Karpas-422 (cell line): Measurements from ENCODE around the gene MPPED1. TPM values are rescaled to one million over a fixed set of nuclear protein-coding genes. Genes with fewer than 3 reads are reported as not detected.

ENCODE experiments used
- DNase-seq: peaks from one replicate; pipeline ENCODE4 v3.0.0-alpha.2; 2015
- H2AFZ ChIP-seq: fragments of 200-600 bp; sonication (generic); 2 replicates; pipeline ENCODE4 v1.6.1; 2014; ENCODE audit warnings: antibody characterized with exemption, low read length, mixed read lengths
- H3K27ac ChIP-seq: fragments of 200-600 bp; sonication (generic); 2 replicates; pipeline ENCODE4 v1.5.1; 2014; ENCODE audit warnings: mild to moderate bottlenecking, low read length, moderate library complexity
- H3K27me3 ChIP-seq: fragments of 200-600 bp; sonication (generic); 2 replicates; pipeline ENCODE4 v1.6.1; 2014; ENCODE audit warnings: low read length, mixed read lengths
- H3K36me3 ChIP-seq: fragments of 200-600 bp; sonication (generic); 2 replicates; pipeline ENCODE4 v1.6.1; 2014; ENCODE audit warnings: low read length, mixed read lengths; ENCODE audit not compliant: insufficient read depth
- H3K4me1 ChIP-seq: fragments of 200-600 bp; sonication (generic); 2 replicates; pipeline ENCODE4 v1.6.1; 2014; ENCODE audit warnings: mild to moderate bottlenecking, low read length, mixed read lengths
- H3K4me2 ChIP-seq: fragments of 200-600 bp; sonication (generic); 2 replicates; pipeline ENCODE4 v1.6.1; 2014; ENCODE audit warnings: low read length, low read depth, mild to moderate bottlenecking; ENCODE audit not compliant: poor library complexity, severe bottlenecking
- H3K4me3 ChIP-seq: fragments of 200-600 bp; sonication (generic); 2 replicates; pipeline ENCODE4 v1.5.1; 2014; ENCODE audit warnings: mild to moderate bottlenecking, antibody characterized with exemption, low read length, mixed read lengths
- H3K79me2 ChIP-seq: fragments of 200-600 bp; sonication (generic); 2 replicates; pipeline ENCODE4 v1.6.1; 2014; ENCODE audit warnings: mild to moderate bottlenecking, low read length, mixed read lengths
- H3K9ac ChIP-seq: fragments of 200-600 bp; sonication (generic); 2 replicates; pipeline ENCODE4 v1.6.0; 2014; ENCODE audit warnings: low read length
- H3K9me2 ChIP-seq: fragments of 200-600 bp; sonication (generic), shearing (Covaris generic); replicated peaks from 2 replicates; pipeline ENCODE4 v1.6.0; 2014; ENCODE audit warnings: mild to moderate bottlenecking, low read length, moderate library complexity; ENCODE audit not compliant: insufficient read depth
- H3K9me3 ChIP-seq: fragments of 300-700, 200-600 bp; sonication (generic); 2 replicates; pipeline ENCODE4 v1.6.1; 2014; ENCODE audit warnings: low read length, mixed read lengths
- H4K20me1 ChIP-seq: fragments of 200-600 bp; sonication (generic); 2 replicates; pipeline ENCODE4 v1.6.1; 2014; ENCODE audit warnings: mild to moderate bottlenecking, antibody characterized with exemption, low read length, low read depth; ENCODE audit not compliant: insufficient read depth
- total RNA-seq: library from RNA; depleted of rRNA; stranded (reverse); fragments of >200 nt; shearing (Covaris generic); gene quantifications from 2 replicates; pipeline ENCODE4 v1.2.3, GENCODE V29; 2014; ENCODE audit warnings: low replicate concordance

The MPPED1 gene
- total RNA-seq, 1 experiment from 2014 or later, result 0.15 TPM

GRCh38 chr22:43440104-43440387 lies 28.2 kb downstream of the MPPED1 start:
- no peak for DNase-seq
- Histone ChIP-seq H3K4me1 (no peaks in the 10 kb centered on the region), H3K4me3 (no peak overlapping the region), H3K4me2 (no peak overlapping the region), H3K79me2 (no peaks in the 10 kb centered on the region), H3K27me3 (no peaks in the 10 kb centered on the region), H4K20me1 (no peaks in the 10 kb centered on the region), H3K9me3 (no peaks in the 10 kb centered on the region), H3K27ac (no peak overlapping the region), H3K9ac (no peak overlapping the region), H2AFZ (no peak overlapping the region), H3K36me3 (no peaks in the 10 kb centered on the region), H3K9me2 (no peaks in the 10 kb centered on the region)

- Histone ChIP-seq H3K4me3 (no peak overlapping the region), H3K4me1 (no peaks in the 10 kb centered on the region), H3K27me3 (no peaks in the 10 kb centered on the region), H3K9ac (no peak overlapping the region), H3K36me3 (no peaks in the 10 kb centered on the region), H3K79me2 (no peaks in the 10 kb centered on the region), H3K4me2 (no peak overlapping the region), H3K9me2 (no peaks in the 10 kb centered on the region), H3K9me3 (no peaks in the 10 kb centered on the region), H4K20me1 (no peaks in the 10 kb centered on the region), H3K27ac (no peak overlapping the region), H2AFZ (no peak overlapping the region)
- no peak for DNase-seq
Observed at GRCh38 chr22:43440556-43440955, 28.7 kb downstream of the MPPED1 start.

- Histone ChIP-seq H3K4me2 (no peak overlapping the region), H3K79me2 (no peaks in the 10 kb centered on the region), H3K9ac (no peak overlapping the region), H3K4me3 (no peak overlapping the region), H3K4me1 (no peaks in the 10 kb centered on the region; the same call in 1 of the 2 replicates), H3K27ac (no peak overlapping the region), H3K9me2 (no peaks in the 10 kb centered on the region), H3K27me3 (no peaks in the 10 kb centered on the region), H3K36me3 (no peaks in the 10 kb centered on the region), H3K9me3 (no peaks in the 10 kb centered on the region), H4K20me1 (no peaks in the 10 kb centered on the region), H2AFZ (no peak overlapping the region)
- no peak for DNase-seq
Observed at GRCh38 chr22:43441216-43441615, 29.4 kb downstream of the MPPED1 start.

- H3K27ac ChIP-seq, result no peak overlapping the region
- no peak overlapping the region for H3K4me2 ChIP-seq
Observed at GRCh38 chr22:43441751-43442150, 29.9 kb downstream of the MPPED1 start.

GRCh38 chr22:43442386-43443151 lies 30.8 kb downstream of the MPPED1 start:
- Histone ChIP-seq H2AFZ (no peak overlapping the region), H3K9me3 (no peaks in the 10 kb centered on the region), H3K27ac (no peak overlapping the region), H3K9ac (no peak overlapping the region), H3K4me1 (peaks cover 13% of the 10 kb centered on the region), H3K4me3 (no peak overlapping the region), H4K20me1 (no peaks in the 10 kb centered on the region), H3K27me3 (no peaks in the 10 kb centered on the region), H3K36me3 (no peaks in the 10 kb centered on the region), H3K4me2 (no peak overlapping the region), H3K79me2 (no peaks in the 10 kb centered on the region), H3K9me2 (no peaks in the 10 kb centered on the region)
- no peak for DNase-seq

More at GRCh38 chr22:43441751-43442150, 29.9 kb downstream of the MPPED1 start:
- Histone ChIP-seq H3K36me3 (no peaks in the 10 kb centered on the region), H3K4me3 (no peak overlapping the region), H3K9me2 (no peaks in the 10 kb centered on the region), H4K20me1 (no peaks in the 10 kb centered on the region), H3K4me1 (peaks cover 5% of the 10 kb centered on the region), H3K9me3 (no peaks in the 10 kb centered on the region), H3K9ac (no peak overlapping the region), H3K79me2 (no peaks in the 10 kb centered on the region), H3K27me3 (no peaks in the 10 kb centered on the region), H2AFZ (no peak overlapping the region)
- DNase-seq, result no peak

- Histone ChIP-seq H3K9me3 (no peaks in the 10 kb centered on the region), H3K27ac (no peak overlapping the region), H3K4me3 (no peak overlapping the region), H4K20me1 (no peaks in the 10 kb centered on the region), H3K79me2 (no peaks in the 10 kb centered on the region), H3K9ac (no peak overlapping the region), H3K4me1 (peaks cover 15% of the 10 kb centered on the region), H3K27me3 (no peaks in the 10 kb centered on the region), H3K9me2 (no peaks in the 10 kb centered on the region), H3K36me3 (no peaks in the 10 kb centered on the region), H2AFZ (no peak overlapping the region), H3K4me2 (no peak overlapping the region)
- DNase-seq, result no peak
Observed at GRCh38 chr22:43443152-43443471, 31.3 kb downstream of the MPPED1 start.

GRCh38 chr22:43446037-43446803 lies 34.4 kb downstream of the MPPED1 start:
- H4K20me1 ChIP-seq, result no peaks in the 10 kb centered on the region
- H3K27me3 ChIP-seq, result no peaks in the 10 kb centered on the region
- DNase-seq, result no peak
- H3K9ac ChIP-seq, result no peak overlapping the region
- no peaks in the 10 kb centered on the region for H3K36me3 ChIP-seq
- H3K9me2 ChIP-seq, result no peaks in the 10 kb centered on the region
- no peaks in the 10 kb centered on the region for H3K9me3 ChIP-seq
- H3K27ac ChIP-seq, result no peak overlapping the region
- H3K4me1 ChIP-seq, result peaks cover 17% of the 10 kb centered on the region
- H2AFZ ChIP-seq, result no peak overlapping the region
- no peak overlapping the region for H3K4me2 ChIP-seq
- H3K79me2 ChIP-seq, result no peaks in the 10 kb centered on the region
- H3K4me3 ChIP-seq, result no peak overlapping the region

GRCh38 chr22:43446916-43447315 lies 35.1 kb downstream of the MPPED1 start:
- H3K4me3 ChIP-seq, result no peak overlapping the region
- H3K9ac ChIP-seq, result no peak overlapping the region
- DNase-seq, result peak; percentile 76
- H3K9me2 ChIP-seq, result no peaks in the 10 kb centered on the region
- no peaks in the 10 kb centered on the region for H3K9me3 ChIP-seq
- H3K27ac ChIP-seq, result no peak overlapping the region
- no peaks in the 10 kb centered on the region for H3K79me2 ChIP-seq
- H2AFZ ChIP-seq, result no peak overlapping the region
- H3K4me1 ChIP-seq, result peaks cover 17% of the 10 kb centered on the region
- peak overlapping the region; percentile 9 for H3K4me2 ChIP-seq
- H4K20me1 ChIP-seq, result no peaks in the 10 kb centered on the region
- no peaks in the 10 kb centered on the region for H3K36me3 ChIP-seq
- H3K27me3 ChIP-seq, result no peaks in the 10 kb centered on the region
